ENCODE measurements around the gene LCLAT1. TPM values are rescaled to one million over a fixed set of nuclear protein-coding genes. Genes with fewer than 3 reads are reported as not detected.
"Not testable (repeated sequence)": the region's sequence is repeated elsewhere in the genome, so short reads cannot be mapped to it uniquely, and the experiment has no call there.

The LCLAT1 gene
- total RNA-seq, 1 donor from 2014 or later: 46.2 TPM

- no peaks in the 10 kb centered on the region for H3K9me3 Mint-ChIP-seq
Measured at GRCh38 chr2:30639836-30640235, 192.8 kb downstream of the LCLAT1 start.

GRCh38 chr2:30641765-30642345 lies 194.8 kb downstream of the LCLAT1 start:
- DNase-seq (ENCODE audit: low spot score): no peak
- Mint-ChIP-seq H3K27ac (no peak overlapping the region), H3K27me3 (ENCODE audit: insufficient read depth) (no peaks in the 10 kb centered on the region), H3K36me3 (ENCODE audit: low read depth) (peaks cover 7% of the 10 kb centered on the region), H3K4me1 (ENCODE audit: low read depth) (no peaks in the 10 kb centered on the region), H3K4me3 (no peak overlapping the region), H3K9me3 (no peaks in the 10 kb centered on the region)
- intact Hi-C loops (cut with micrococcal nuclease): no loop called here

More at GRCh38 chr2:30639836-30640235, 192.8 kb downstream of the LCLAT1 start:
- intact Hi-C loops (cut with micrococcal nuclease): no loop called here
- Mint-ChIP-seq H3K27ac (no peak overlapping the region), H3K27me3 (ENCODE audit: insufficient read depth) (no peaks in the 10 kb centered on the region), H3K4me3 (no peak overlapping the region), H3K4me1 (ENCODE audit: low read depth) (no peaks in the 10 kb centered on the region), H3K36me3 (ENCODE audit: low read depth) (peaks cover 7% of the 10 kb centered on the region)
- no peak for DNase-seq (ENCODE audit: low spot score)

GRCh38 chr2:30643013-30643412 lies 196.0 kb downstream of the LCLAT1 start:
- DNase-seq (ENCODE audit: low spot score); H3K36me3 Mint-ChIP-seq (ENCODE audit: low read depth); H3K9me3 Mint-ChIP-seq; H3K4me1 Mint-ChIP-seq (ENCODE audit: low read depth); H3K27me3 Mint-ChIP-seq (ENCODE audit: insufficient read depth); intact Hi-C loops (cut with micrococcal nuclease); H3K4me3 Mint-ChIP-seq; H3K27ac Mint-ChIP-seq: not testable (repeated sequence)

- no peak overlapping the region for H3K27ac Mint-ChIP-seq
- no peak for DNase-seq (ENCODE audit: low spot score)
- no peaks in the 10 kb centered on the region for H3K9me3 Mint-ChIP-seq
- intact Hi-C loops (cut with micrococcal nuclease): no loop called here
- H3K4me3 Mint-ChIP-seq: no peak overlapping the region
- peaks cover 7% of the 10 kb centered on the region for H3K36me3 Mint-ChIP-seq (ENCODE audit: low read depth)
- H3K27me3 Mint-ChIP-seq (ENCODE audit: insufficient read depth): no peaks in the 10 kb centered on the region
- H3K4me1 Mint-ChIP-seq (ENCODE audit: low read depth): no peaks in the 10 kb centered on the region
Measured at GRCh38 chr2:30643674-30644073, 196.6 kb downstream of the LCLAT1 start.

- H3K27me3 Mint-ChIP-seq (ENCODE audit: insufficient read depth): no peaks in the 10 kb centered on the region
- no peaks in the 10 kb centered on the region for H3K9me3 Mint-ChIP-seq
- peaks cover 3% of the 10 kb centered on the region for H3K36me3 Mint-ChIP-seq (ENCODE audit: low read depth)
- no peak for DNase-seq (ENCODE audit: low spot score)
- H3K4me1 Mint-ChIP-seq (ENCODE audit: low read depth): no peaks in the 10 kb centered on the region
- no peak overlapping the region for H3K4me3 Mint-ChIP-seq
- no peak overlapping the region for H3K27ac Mint-ChIP-seq
- intact Hi-C loops (cut with micrococcal nuclease): no loop called here
Measured at GRCh38 chr2:30645081-30645744, 198.2 kb downstream of the LCLAT1 start.

GRCh38 chr2:30645745-30646119 lies 198.7 kb downstream of the LCLAT1 start:
- Mint-ChIP-seq H3K36me3 (ENCODE audit: low read depth) (peaks cover 2% of the 10 kb centered on the region), H3K27me3 (ENCODE audit: insufficient read depth) (no peaks in the 10 kb centered on the region), H3K9me3 (no peaks in the 10 kb centered on the region), H3K4me3 (no peak overlapping the region), H3K27ac (no peak overlapping the region), H3K4me1 (ENCODE audit: low read depth) (no peaks in the 10 kb centered on the region)
- intact Hi-C loops (cut with micrococcal nuclease): no loop called here
- no peak for DNase-seq (ENCODE audit: low spot score)

GRCh38 chr2:30647752-30648457 lies 200.9 kb downstream of the LCLAT1 start:
- Mint-ChIP-seq H3K4me1 (ENCODE audit: low read depth) (no peaks in the 10 kb centered on the region), H3K36me3 (ENCODE audit: low read depth) (no peaks in the 10 kb centered on the region), H3K27ac (no peak overlapping the region), H3K4me3 (no peak overlapping the region), H3K9me3 (no peaks in the 10 kb centered on the region), H3K27me3 (ENCODE audit: insufficient read depth) (no peaks in the 10 kb centered on the region)
- DNase-seq (ENCODE audit: low spot score): no peak
- intact Hi-C loops (cut with micrococcal nuclease): no loop called here

GRCh38 chr2:30649278-30649677 lies 202.2 kb downstream of the LCLAT1 start:
- intact Hi-C loops (cut with micrococcal nuclease): no loop called here
- no peaks in the 10 kb centered on the region for H3K36me3 Mint-ChIP-seq (ENCODE audit: low read depth)
- no peak overlapping the region for H3K4me3 Mint-ChIP-seq
- DNase-seq (ENCODE audit: low spot score): no peak
- H3K27me3 Mint-ChIP-seq (ENCODE audit: insufficient read depth): no peaks in the 10 kb centered on the region
- H3K4me1 Mint-ChIP-seq (ENCODE audit: low read depth): no peaks in the 10 kb centered on the region
- H3K27ac Mint-ChIP-seq: no peak overlapping the region
- no peaks in the 10 kb centered on the region for H3K9me3 Mint-ChIP-seq

- no peaks in the 10 kb centered on the region for H3K27me3 Mint-ChIP-seq (ENCODE audit: insufficient read depth)
- H3K27ac Mint-ChIP-seq: no peak overlapping the region
- H3K4me1 Mint-ChIP-seq (ENCODE audit: low read depth): no peaks in the 10 kb centered on the region
- H3K9me3 Mint-ChIP-seq: no peaks in the 10 kb centered on the region
- no peaks in the 10 kb centered on the region for H3K36me3 Mint-ChIP-seq (ENCODE audit: low read depth)
- H3K4me3 Mint-ChIP-seq: no peak overlapping the region
- no peak for DNase-seq (ENCODE audit: low spot score)
- intact Hi-C loops (cut with micrococcal nuclease): no loop called here
Measured at GRCh38 chr2:30649828-30650227, 202.8 kb downstream of the LCLAT1 start.

GRCh38 chr2:30652271-30652915 lies 205.3 kb downstream of the LCLAT1 start:
- Mint-ChIP-seq H3K4me1 (ENCODE audit: low read depth) (no peaks in the 10 kb centered on the region), H3K4me3 (no peak overlapping the region), H3K27ac (no peak overlapping the region), H3K36me3 (ENCODE audit: low read depth) (no peaks in the 10 kb centered on the region), H3K9me3 (no peaks in the 10 kb centered on the region), H3K27me3 (ENCODE audit: insufficient read depth) (no peaks in the 10 kb centered on the region)
- intact Hi-C loops (cut with micrococcal nuclease): no loop called here
- DNase-seq (ENCODE audit: low spot score): no peak

GRCh38 chr2:30653847-30654246 lies 206.8 kb downstream of the LCLAT1 start:
- H3K9me3 Mint-ChIP-seq: no peaks in the 10 kb centered on the region
- H3K4me1 Mint-ChIP-seq (ENCODE audit: low read depth): no peaks in the 10 kb centered on the region

GRCh38 chr2:30654404-30654803 lies 207.4 kb downstream of the LCLAT1 start:
- H3K4me3 Mint-ChIP-seq: no peak overlapping the region
- DNase-seq (ENCODE audit: low spot score): no peak
- no peaks in the 10 kb centered on the region for H3K36me3 Mint-ChIP-seq (ENCODE audit: low read depth)
- H3K4me1 Mint-ChIP-seq (ENCODE audit: low read depth): no peaks in the 10 kb centered on the region
- intact Hi-C loops (cut with micrococcal nuclease): no loop called here
- H3K27me3 Mint-ChIP-seq (ENCODE audit: insufficient read depth): no peaks in the 10 kb centered on the region
- no peaks in the 10 kb centered on the region for H3K9me3 Mint-ChIP-seq
- no peak overlapping the region for H3K27ac Mint-ChIP-seq

More at GRCh38 chr2:30653847-30654246, 206.8 kb downstream of the LCLAT1 start:
- Mint-ChIP-seq H3K27me3 (ENCODE audit: insufficient read depth) (no peaks in the 10 kb centered on the region), H3K36me3 (ENCODE audit: low read depth) (no peaks in the 10 kb centered on the region), H3K4me3 (no peak overlapping the region), H3K27ac (no peak overlapping the region)
- DNase-seq (ENCODE audit: low spot score): no peak
- intact Hi-C loops (cut with micrococcal nuclease): no loop called here

- no peaks in the 10 kb centered on the region for H3K9me3 Mint-ChIP-seq
- no peak overlapping the region for H3K4me3 Mint-ChIP-seq
- H3K4me1 Mint-ChIP-seq (ENCODE audit: low read depth): no peaks in the 10 kb centered on the region
- intact Hi-C loops (cut with micrococcal nuclease): no loop called here
- H3K27ac Mint-ChIP-seq: no peak overlapping the region
- H3K27me3 Mint-ChIP-seq (ENCODE audit: insufficient read depth): peaks cover 2% of the 10 kb centered on the region
- H3K36me3 Mint-ChIP-seq (ENCODE audit: low read depth): no peaks in the 10 kb centered on the region
- no peak for DNase-seq (ENCODE audit: low spot score)
Measured at GRCh38 chr2:30655211-30655610, 208.2 kb downstream of the LCLAT1 start.

Measured in activated T-helper 1 cell treated with anti-CD3 and anti-CD28 coated beads, Interleukin-12 subunit alpha, Interleukin-12 subunit beta, Interleukin-2, Interleukin-4 antibody, amounts not matched to agents 30 ng/mL and 10 ng/mL and 1 ng/mL, durations not matched to agents 14 hours and 24 hours and 36 hours (primary cell).